Neuronal stem cell (in vitro differentiated cells): ENCODE measurements around the gene MZT2B.
"Not testable (repeated sequence)": the region's sequence is repeated elsewhere in the genome, so short reads cannot be mapped to it uniquely, and the experiment has no call there.

ENCODE experiments used
- DNase-seq: peaks from one replicate; pipeline ENCODE4 v3.0.0-alpha.2; 2013; ENCODE audit warnings: low spot score
- H2AFZ ChIP-seq: one replicate; pipeline ENCODE4 v1.6.1; 2013; ENCODE audit warnings: mild to moderate bottlenecking, low read length, inconsistent platforms
- H2AK5ac ChIP-seq: 2 replicates; pipeline ENCODE4 v1.6.1; 2013; ENCODE audit warnings: low read depth, mild to moderate bottlenecking, inconsistent platforms, low read length, moderate library complexity, mixed read lengths
- H2BK120ac ChIP-seq: 2 replicates; pipeline ENCODE4 v1.6.1; 2013; ENCODE audit warnings: low read depth, mild to moderate bottlenecking, inconsistent platforms, low read length, moderate library complexity, mixed read lengths
- H2BK12ac ChIP-seq: one replicate; pipeline ENCODE4 v1.6.1; 2013; ENCODE audit warnings: low read length, inconsistent platforms
- H2BK15ac ChIP-seq: 2 replicates; pipeline ENCODE4 v1.6.1; 2013; ENCODE audit warnings: mild to moderate bottlenecking, low read length, inconsistent platforms, mixed read lengths
- H2BK5ac ChIP-seq: one replicate; pipeline ENCODE4 v1.6.1; 2013; ENCODE audit warnings: inconsistent platforms, mild to moderate bottlenecking, low read length, moderate library complexity
- H3K14ac ChIP-seq: one replicate; pipeline ENCODE4 v1.6.1; 2013; ENCODE audit warnings: low read length, inconsistent platforms
- H3K18ac ChIP-seq: 2 replicates; pipeline ENCODE4 v1.6.1; 2013; ENCODE audit warnings: low read length, inconsistent platforms
- H3K23ac ChIP-seq: 2 replicates; pipeline ENCODE4 v1.6.1; 2013; ENCODE audit warnings: low read depth, mild to moderate bottlenecking, mixed read lengths, low read length, inconsistent platforms; ENCODE audit not compliant: poor library complexity
- H3K27ac ChIP-seq: replicated peaks from 3 replicates; pipeline ENCODE4 v1.5.1; 2013; ENCODE audit warnings: low read length, inconsistent platforms
- H3K27me3 ChIP-seq, 3 experiments: 2 replicates each; pipeline ENCODE4 v1.6.1; 2013; ENCODE audit warnings: low read length in 3 of 3, mild to moderate bottlenecking in 2 of 3, inconsistent platforms in 1 of 3, low read depth in 1 of 3, mixed read lengths in 1 of 3, moderate library complexity in 1 of 3; ENCODE audit not compliant: control insufficient read depth in 3 of 3, insufficient read depth in 3 of 3
- H3K36me3 ChIP-seq, 2 donors: replicated peaks in 1 of 2; 2 replicates each; pipeline ENCODE4 v1.6.1; 2013; ENCODE audit warnings: low read length in 2 of 2; ENCODE audit not compliant: control insufficient read depth in 2 of 2, insufficient read depth in 2 of 2
- H3K4ac ChIP-seq: 2 replicates; pipeline ENCODE4 v1.6.1; 2013; ENCODE audit warnings: inconsistent platforms, mild to moderate bottlenecking, low read length, moderate library complexity
- H3K4me1 ChIP-seq, 2 donors: 1 replicate in 1 of 2; 2 replicates in 1 of 2; pipeline ENCODE4 v1.6.1; 2013; ENCODE audit warnings: low read length in 2 of 2, low read depth in 1 of 2; ENCODE audit not compliant: control insufficient read depth in 2 of 2, insufficient read depth in 1 of 2
- H3K4me2 ChIP-seq: one replicate; pipeline ENCODE4 v1.6.1; 2013; ENCODE audit warnings: mild to moderate bottlenecking, low read length, inconsistent platforms; ENCODE audit not compliant: insufficient read depth, poor library complexity, severe bottlenecking
- H3K4me3 ChIP-seq, 2 donors: 2 replicates each; pipeline ENCODE4 v1.5.1; 2013; ENCODE audit warnings: low read length in 2 of 2, mild to moderate bottlenecking in 2 of 2, inconsistent platforms in 1 of 2, moderate library complexity in 1 of 2
- H3K79me1 ChIP-seq: one replicate; pipeline ENCODE4 v1.6.1; 2013; ENCODE audit warnings: low read depth, mild to moderate bottlenecking, inconsistent platforms, low read length, moderate library complexity
- H3K9ac ChIP-seq: one replicate; pipeline ENCODE4 v1.6.1; 2013; ENCODE audit warnings: mild to moderate bottlenecking, low read depth, low read length, inconsistent platforms; ENCODE audit not compliant: poor library complexity
- H3K9me3 ChIP-seq, 2 donors: replicated peaks in 1 of 2; 2 replicates each; pipeline versions ENCODE3 to v1.6.1; 2013; ENCODE audit warnings: low read length in 2 of 2, mild to moderate bottlenecking in 2 of 2, inconsistent platforms in 1 of 2, low read depth in 1 of 2, mixed read lengths in 1 of 2, moderate library complexity in 1 of 2; ENCODE audit not compliant: control insufficient read depth in 2 of 2, insufficient read depth in 1 of 2
- H4K8ac ChIP-seq: one replicate; pipeline ENCODE4 v1.6.1; 2013; ENCODE audit warnings: low read depth, mild to moderate bottlenecking, inconsistent platforms, low read length, moderate library complexity
- H4K91ac ChIP-seq: one replicate; pipeline ENCODE4 v1.6.1; 2013; ENCODE audit warnings: low read length, low read depth, mild to moderate bottlenecking, inconsistent platforms; ENCODE audit not compliant: poor library complexity
- WGBS, 2 donors: extraction: QIAGEN DNeasy Blood & Tissue Kit; methylation state at CpG; one replicate each; pipeline ENCODE4 v1.1.7; 2013; ENCODE audit warnings: missing lambda C conversion rate in 2 of 2, mixed read lengths in 1 of 2; ENCODE audit not compliant: insufficient read length in 2 of 2, insufficient replicate concordance in 1 of 2; ENCODE audit errors: extremely low coverage in 2 of 2; 5-methylcytosine and 5-hydroxymethylcytosine counted together

Gene MZT2B

DNA sequence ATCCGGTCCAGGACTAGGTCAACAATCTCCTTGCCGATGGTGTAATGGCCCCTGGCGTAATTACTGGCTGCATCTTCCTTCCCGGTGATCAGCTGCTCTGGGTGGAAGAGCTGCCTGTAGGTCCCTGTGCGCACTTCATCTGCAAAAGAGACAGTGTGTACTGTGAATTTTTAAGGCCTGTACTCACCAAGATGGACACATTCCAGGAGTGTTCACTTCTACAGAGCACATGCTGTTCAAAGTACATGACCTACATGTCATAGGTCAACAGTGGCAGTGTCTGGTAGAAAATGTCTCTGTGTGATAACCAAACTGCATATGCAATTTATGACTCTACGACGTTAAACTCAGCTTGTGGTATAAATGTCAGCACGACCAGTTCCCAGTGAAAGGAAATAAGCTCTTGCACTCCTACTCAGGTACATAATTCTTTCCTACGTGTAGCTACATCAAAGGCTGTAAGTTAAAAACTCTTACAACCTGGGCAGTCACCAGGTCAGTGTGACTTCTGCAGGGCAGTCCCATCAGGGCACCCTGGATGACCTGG lies 13.1 kb downstream of the MZT2B start:
- not testable (repeated sequence) for H3K4me2 ChIP-seq, H3K14ac ChIP-seq, DNase-seq, H2BK5ac ChIP-seq, H4K91ac ChIP-seq, H3K23ac ChIP-seq, H3K27ac ChIP-seq, H2AFZ ChIP-seq, H2BK12ac ChIP-seq, H2BK15ac ChIP-seq, H3K79me1 ChIP-seq, H3K4ac ChIP-seq, H3K27me3 ChIP-seq, H3K9ac ChIP-seq, H3K9me3 ChIP-seq, H2BK120ac ChIP-seq, H3K4me3 ChIP-seq, H2AK5ac ChIP-seq, H3K18ac ChIP-seq, H4K8ac ChIP-seq, H3K4me1 ChIP-seq, H3K36me3 ChIP-seq
- WGBS, 2 donors, result no CpG with 5 or more reads among the region's 9 CpGs

DNA sequence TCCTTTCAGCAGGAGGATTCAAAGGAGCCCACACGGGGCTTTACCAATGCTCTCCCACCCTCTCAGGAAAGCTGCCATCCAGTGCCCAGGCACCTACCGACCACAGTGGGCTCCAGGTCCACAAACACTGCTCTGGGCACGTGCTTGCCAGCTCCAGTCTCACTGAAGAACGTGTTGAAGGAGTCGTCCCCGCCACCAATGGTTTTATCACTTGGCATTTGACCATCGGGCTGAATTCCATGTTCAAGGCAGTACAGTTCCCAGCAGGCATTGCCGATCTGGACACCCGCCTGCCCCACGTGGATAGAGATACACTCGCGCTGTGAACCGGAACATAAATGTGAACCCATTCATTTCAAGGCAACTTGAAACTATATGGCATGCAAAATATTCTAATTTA lies 14.0 kb downstream of the MZT2B start:
- not testable (repeated sequence) for H2BK12ac ChIP-seq, H3K23ac ChIP-seq, H2BK15ac ChIP-seq, H2BK5ac ChIP-seq, DNase-seq, H3K36me3 ChIP-seq, H3K4me2 ChIP-seq, H3K9me3 ChIP-seq, H3K27me3 ChIP-seq, H4K8ac ChIP-seq, H3K9ac ChIP-seq, H2BK120ac ChIP-seq, H3K27ac ChIP-seq, H3K4ac ChIP-seq, H4K91ac ChIP-seq, H3K4me3 ChIP-seq, H3K14ac ChIP-seq, H3K79me1 ChIP-seq, H2AK5ac ChIP-seq, H3K4me1 ChIP-seq, H3K18ac ChIP-seq, H2AFZ ChIP-seq
- no CpG with 5 or more reads among the region's 13 CpGs for WGBS, 2 donors

DNA sequence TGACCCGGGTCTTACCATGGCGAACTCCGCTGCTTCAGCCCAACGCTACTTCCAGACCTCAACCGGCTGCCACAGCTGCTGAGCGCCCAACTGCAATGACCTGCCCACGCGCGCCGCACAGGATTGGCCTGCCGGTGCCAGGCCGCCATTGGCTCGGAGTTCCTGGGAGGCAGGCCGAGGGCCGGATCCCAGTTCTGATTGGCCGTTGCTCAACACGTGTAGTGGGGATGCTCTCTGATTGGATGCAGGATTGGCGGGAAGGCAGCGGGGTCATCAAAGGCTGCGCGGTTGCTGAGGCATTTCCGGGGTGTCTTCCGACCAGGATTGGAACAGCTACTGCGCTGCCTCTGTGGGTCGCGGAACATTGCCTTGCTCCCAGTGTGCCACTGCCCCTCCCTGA lies 16.3 kb downstream of the MZT2B start, which contains the start of gene TUBA3E:
TUBA3E (minus strand) TSS at position 97 of the 400 bp plus-strand sequence; CDS start at position 18, 79 bp downstream.
- H2BK5ac ChIP-seq, result no peak within 1 kb of the TSS
- no peak within 1 kb of the TSS for H2BK12ac ChIP-seq
- WGBS, 2 donors, result no CpG with 5 or more reads among the region's 26 CpGs
- H3K4me1 ChIP-seq, result no peaks in the 10 kb centered on the region
- no peak within 1 kb of the TSS for H2BK15ac ChIP-seq
- no peak within 1 kb of the TSS for H2AK5ac ChIP-seq
- no peak within 1 kb of the TSS for H4K91ac ChIP-seq
- H4K8ac ChIP-seq, result no peak within 1 kb of the TSS
- no peak within 1 kb of the TSS for H2AFZ ChIP-seq
- no peaks in the 10 kb centered on the region for H3K27me3 ChIP-seq
- no peak within 1 kb of the TSS for H3K27ac ChIP-seq
- no peak within 1 kb of the TSS for H3K4ac ChIP-seq
- no peak within 1 kb of the TSS for H3K18ac ChIP-seq
- H3K14ac ChIP-seq, result no peak within 1 kb of the TSS
- no peaks in the 10 kb centered on the region for H3K79me1 ChIP-seq
- no peak within 1 kb of the TSS for H3K9ac ChIP-seq
- no peaks in the 10 kb centered on the region for H3K36me3 ChIP-seq
- no peak within 1 kb of the TSS for H2BK120ac ChIP-seq
- no peak within 1 kb of the TSS for H3K4me2 ChIP-seq
- H3K9me3 ChIP-seq, result no peaks in the 10 kb centered on the region
- no peak for DNase-seq
- H3K4me3 ChIP-seq, result no peak within 1 kb of the TSS
- no peak within 1 kb of the TSS for H3K23ac ChIP-seq

DNA sequence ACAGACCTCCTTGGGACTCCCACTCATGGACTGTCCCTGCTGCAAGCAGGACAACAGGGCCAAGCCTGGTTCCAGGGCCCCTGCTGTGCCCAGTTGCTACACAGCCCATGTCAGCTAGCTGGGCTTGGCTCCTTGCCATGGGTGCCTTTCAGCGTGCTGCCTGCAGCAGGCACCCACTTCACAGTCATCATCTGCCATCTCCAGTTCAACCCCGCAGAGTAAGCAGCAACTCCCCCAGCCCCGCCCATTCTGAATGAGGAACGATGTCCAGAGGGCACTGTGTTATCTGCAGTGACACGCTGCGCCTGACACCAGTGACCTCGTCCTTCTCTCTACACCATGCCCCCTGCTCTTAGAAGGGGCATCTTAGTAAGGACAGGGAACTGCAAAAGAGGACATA lies 20.5 kb downstream of the MZT2B start:
- not testable (repeated sequence) for H3K9ac ChIP-seq, H2BK120ac ChIP-seq

More for the DNA sequence above, 20.5 kb downstream of the MZT2B start:
- not testable (repeated sequence) for H3K27me3 ChIP-seq, H2AK5ac ChIP-seq, H2BK15ac ChIP-seq, H4K8ac ChIP-seq, H3K9me3 ChIP-seq, H3K27ac ChIP-seq, H3K36me3 ChIP-seq, H4K91ac ChIP-seq, H3K4me2 ChIP-seq, H3K18ac ChIP-seq, H2AFZ ChIP-seq, H3K4me1 ChIP-seq, DNase-seq, H3K79me1 ChIP-seq, H3K4ac ChIP-seq, H2BK12ac ChIP-seq, H3K14ac ChIP-seq, H3K4me3 ChIP-seq, H2BK5ac ChIP-seq, H3K23ac ChIP-seq
- no CpG with 5 or more reads among the region's 7 CpGs for WGBS, 2 donors
